ENCODE data around the gene CBFA2T3. TPM values are rescaled to one million over a fixed set of nuclear protein-coding genes. Genes with fewer than 3 reads are reported as not detected.

Gene CBFA2T3
- polyA plus RNA-seq, 1 experiment, result not detected

DNA sequence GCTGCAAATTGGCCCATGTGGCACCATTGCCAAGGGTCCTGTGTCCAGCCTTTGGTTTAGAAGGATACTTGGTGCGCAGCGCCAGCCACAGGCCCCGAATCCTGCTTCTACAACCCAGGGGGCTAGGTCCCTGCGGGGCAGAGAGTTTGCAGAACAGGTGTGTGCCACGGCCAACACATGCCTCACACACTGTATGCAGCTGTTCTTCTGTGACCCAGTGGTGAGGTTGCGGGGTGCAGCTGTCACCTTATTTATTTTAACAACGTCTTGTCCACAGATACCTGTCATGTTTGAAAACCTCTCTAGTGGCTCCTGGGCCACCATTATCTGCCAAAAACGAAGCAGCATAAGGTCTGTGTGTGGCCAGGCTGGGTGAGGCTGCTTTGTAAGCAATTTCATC is 11.6 kb downstream of the CBFA2T3 start:
- Histone ChIP-seq H3K9me3 (ENCODE audit: control insufficient read depth, insufficient read depth, low read length) (no peaks in the 10 kb centered on the region; the same call in 1 of the 2 replicates), H3K27me3 (ENCODE audit: control insufficient read depth, insufficient read depth, low read length) (peaks cover 27% of the 10 kb centered on the region), H3K27ac (ENCODE audit: low read depth, low read length) (no peak overlapping the region), H3K4me3 (ENCODE audit: low read depth, low read length) (no peak overlapping the region)
- POLR2A ChIA-PET, result no interaction called here
- no peak for DNase-seq (ENCODE audit: low read depth, low spot score)
- CTCF ChIA-PET, result interaction anchor here (0.6 to 1.4 kb wide), 2 partner anchors 21 to 24 kb away, joined by 3 read pairs; no protein-coding TSS in a partner anchor
- TF ChIP-seq, protein P1, sequence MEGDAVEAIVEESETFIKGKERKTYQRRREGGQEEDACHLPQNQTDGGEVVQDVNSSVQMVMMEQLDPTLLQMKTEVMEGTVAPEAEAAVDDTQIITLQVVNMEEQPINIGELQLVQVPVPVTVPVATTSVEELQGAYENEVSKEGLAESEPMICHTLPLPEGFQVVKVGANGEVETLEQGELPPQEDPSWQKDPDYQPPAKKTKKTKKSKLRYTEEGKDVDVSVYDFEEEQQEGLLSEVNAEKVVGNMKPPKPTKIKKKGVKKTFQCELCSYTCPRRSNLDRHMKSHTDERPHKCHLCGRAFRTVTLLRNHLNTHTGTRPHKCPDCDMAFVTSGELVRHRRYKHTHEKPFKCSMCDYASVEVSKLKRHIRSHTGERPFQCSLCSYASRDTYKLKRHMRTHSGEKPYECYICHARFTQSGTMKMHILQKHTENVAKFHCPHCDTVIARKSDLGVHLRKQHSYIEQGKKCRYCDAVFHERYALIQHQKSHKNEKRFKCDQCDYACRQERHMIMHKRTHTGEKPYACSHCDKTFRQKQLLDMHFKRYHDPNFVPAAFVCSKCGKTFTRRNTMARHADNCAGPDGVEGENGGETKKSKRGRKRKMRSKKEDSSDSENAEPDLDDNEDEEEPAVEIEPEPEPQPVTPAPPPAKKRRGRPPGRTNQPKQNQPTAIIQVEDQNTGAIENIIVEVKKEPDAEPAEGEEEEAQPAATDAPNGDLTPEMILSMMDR (IDR thresholded peaks at IDR 0.05; ENCODE audit: low read depth, low read length), result no peak

DNA sequence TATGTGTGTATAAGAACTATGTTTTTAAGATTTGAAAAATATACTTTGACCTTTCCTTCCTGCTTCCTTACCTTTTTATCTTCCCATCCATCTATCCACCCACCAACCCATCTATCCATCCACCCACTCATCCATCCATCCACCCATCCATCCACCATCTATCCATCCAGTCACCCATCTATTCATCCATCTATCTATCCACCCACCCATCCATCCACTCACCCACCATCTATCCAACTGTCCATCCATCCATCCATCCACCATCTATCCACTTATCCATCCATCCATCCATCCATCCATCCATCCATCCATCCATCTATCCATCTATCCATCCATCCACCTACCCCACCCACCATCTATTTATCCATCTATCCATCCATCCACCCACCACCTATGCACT is 12.4 kb downstream of the CBFA2T3 start:
- DNase-seq (ENCODE audit: low read depth, low spot score), result no peak
- no peaks in the 10 kb centered on the region; the same call in 1 of the 2 replicates for H3K9me3 ChIP-seq (ENCODE audit: control insufficient read depth, insufficient read depth, low read length)
- peaks cover 26% of the 10 kb centered on the region for H3K27me3 ChIP-seq (ENCODE audit: control insufficient read depth, insufficient read depth, low read length)
- CTCF ChIA-PET, result interaction anchor here (1.4 kb wide), 1 partner anchor 20 kb away, joined by 3 read pairs; no protein-coding TSS in a partner anchor
- no peak overlapping the region for H3K27ac ChIP-seq (ENCODE audit: low read depth, low read length)
- H3K4me3 ChIP-seq (ENCODE audit: low read depth, low read length), result no peak overlapping the region
- POLR2A ChIA-PET, result no interaction called here
- TF ChIP-seq, protein P1 (IDR thresholded peaks at IDR 0.05; ENCODE audit: low read depth, low read length), result no peak

DNA sequence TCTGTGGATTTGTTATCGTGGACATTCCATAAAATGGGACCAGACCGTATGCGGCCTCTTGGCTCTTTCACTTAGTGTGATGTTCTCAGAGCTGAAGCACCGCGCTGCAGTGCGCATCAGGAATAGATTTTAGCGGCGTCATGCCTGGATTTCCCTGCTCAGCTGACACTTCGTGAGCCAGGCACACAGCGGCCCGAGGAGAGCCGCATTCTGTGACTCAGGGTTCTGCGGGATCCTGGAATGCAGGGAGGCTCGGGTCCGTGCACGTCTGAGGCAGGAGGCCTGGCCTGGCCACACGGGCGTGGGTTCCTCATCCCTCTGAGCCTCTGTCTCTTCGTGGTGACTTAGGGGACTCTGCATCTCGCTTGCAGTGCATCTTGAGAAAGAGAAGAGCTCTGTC is 13.4 kb downstream of the CBFA2T3 start:
- DNase-seq (ENCODE audit: low read depth, low spot score), result no peak
- H3K4me3 ChIP-seq (ENCODE audit: low read depth, low read length), result no peak overlapping the region
- CTCF ChIA-PET, result no interaction called here
- no peaks in the 10 kb centered on the region; the same call in 1 of the 2 replicates for H3K9me3 ChIP-seq (ENCODE audit: control insufficient read depth, insufficient read depth, low read length)
- H3K27me3 ChIP-seq (ENCODE audit: control insufficient read depth, insufficient read depth, low read length), result peaks cover 19% of the 10 kb centered on the region
- POLR2A ChIA-PET, result no interaction called here
- no peak overlapping the region for H3K27ac ChIP-seq (ENCODE audit: low read depth, low read length)
- TF ChIP-seq, protein P1 (IDR thresholded peaks at IDR 0.05; ENCODE audit: low read depth, low read length), result no peak

DNA sequence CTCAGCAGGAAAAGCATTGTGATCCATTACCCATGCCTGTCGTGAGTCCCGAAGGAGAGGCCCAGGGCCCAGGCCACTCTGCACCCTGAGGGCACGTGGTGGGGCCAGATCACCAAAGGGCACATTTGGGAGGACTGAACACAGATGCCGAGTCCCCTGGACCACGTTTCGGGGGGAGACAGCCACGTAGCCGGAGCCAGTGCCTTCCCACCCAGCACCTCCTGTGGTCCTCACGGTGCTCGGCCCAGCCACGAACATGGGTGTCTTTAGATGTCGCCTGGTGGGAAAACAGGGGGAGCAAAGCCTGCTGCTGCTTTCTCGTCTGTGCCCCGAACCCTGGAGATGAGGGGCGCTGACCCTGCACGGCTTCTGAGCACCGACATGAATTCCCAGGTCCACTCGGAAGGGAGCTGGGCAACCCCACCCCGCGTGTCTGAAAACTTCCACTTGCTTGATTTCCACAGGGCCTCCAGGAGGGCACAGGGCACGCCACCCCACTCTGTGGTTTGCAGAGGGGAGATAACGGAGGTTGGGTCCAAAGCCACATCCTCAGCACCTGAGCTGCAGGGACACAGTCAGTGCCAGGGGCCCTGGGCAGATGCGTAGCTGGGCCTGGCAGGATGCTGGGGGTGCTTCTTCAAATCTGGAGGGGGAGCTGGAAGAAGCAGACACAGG is 14.4 kb downstream of the CBFA2T3 start:
- H3K9me3 ChIP-seq (ENCODE audit: control insufficient read depth, insufficient read depth, low read length), result no peaks in the 10 kb centered on the region; the same call in 1 of the 2 replicates
- no peak overlapping the region for H3K27ac ChIP-seq (ENCODE audit: low read depth, low read length)
- DNase-seq (ENCODE audit: low read depth, low spot score), result no peak
- peaks cover 18% of the 10 kb centered on the region for H3K27me3 ChIP-seq (ENCODE audit: control insufficient read depth, insufficient read depth, low read length)
- TF ChIP-seq, protein P1 (IDR thresholded peaks at IDR 0.05; ENCODE audit: low read depth, low read length), result no peak
- H3K4me3 ChIP-seq (ENCODE audit: low read depth, low read length), result no peak overlapping the region
- ChIA-PET CTCF (no interaction called here), POLR2A (no interaction called here)

DNA sequence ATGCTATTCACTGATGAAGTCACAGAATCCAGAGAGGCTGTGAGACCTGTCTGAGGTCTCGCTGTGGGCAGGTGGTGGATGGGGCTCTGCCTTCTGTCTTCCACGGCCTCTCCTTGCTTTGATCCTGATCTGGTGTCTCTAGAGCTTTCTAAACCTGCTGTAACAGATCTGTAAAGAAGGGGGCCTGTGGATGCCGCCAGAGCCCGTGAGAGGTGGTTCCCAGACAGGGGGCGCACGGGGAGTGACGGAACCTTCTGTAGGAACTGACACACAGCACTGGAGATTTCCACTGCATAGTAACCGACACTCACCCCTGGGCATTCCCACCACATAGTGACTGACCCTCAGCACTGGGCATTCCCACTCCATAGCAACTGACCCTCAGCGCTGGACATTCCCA is 16.0 kb downstream of the CBFA2T3 start:
- TF ChIP-seq, protein P1 (IDR thresholded peaks at IDR 0.05; ENCODE audit: low read depth, low read length), result no peak
- peaks cover 18% of the 10 kb centered on the region for H3K27me3 ChIP-seq (ENCODE audit: control insufficient read depth, insufficient read depth, low read length)
- ChIA-PET POLR2A (no interaction called here), CTCF (no interaction called here)
- no peak overlapping the region for H3K4me3 ChIP-seq (ENCODE audit: low read depth, low read length)
- no peak overlapping the region for H3K27ac ChIP-seq (ENCODE audit: low read depth, low read length)
- no peak for DNase-seq (ENCODE audit: low read depth, low spot score)
- peaks cover 3% of the 10 kb centered on the region; the same call in 1 of the 2 replicates for H3K9me3 ChIP-seq (ENCODE audit: control insufficient read depth, insufficient read depth, low read length)

Data from AG04450 (cell line).